Bronchial epithelial cell (primary cell): ENCODE data around the gene GCM1. TPM values are rescaled to one million over a fixed set of nuclear protein-coding genes. Genes with fewer than 3 reads are reported as not detected.
A peak's percentile ranks its signal among the peaks of the same experiment; 100 is the strongest.

Experiments used
- DNase-seq: peaks from one replicate; pipeline ENCODE4 v3.0.0-alpha.2; 2010; ENCODE audit warnings: low read depth
- FAIRE-seq: peaks from 2 replicates; lab custom pipeline; 2011; peaks lifted over from hg19 to GRCh38; lab: Jason Lieb, UNC
- H3K27me3 ChIP-seq: 2 replicates; pipeline ENCODE4 v1.5.1; 2011; ENCODE audit warnings: low read length; ENCODE audit not compliant: control insufficient read depth, insufficient read depth
- H3K36me3 ChIP-seq: 2 replicates; pipeline ENCODE4 v1.5.1; 2011; ENCODE audit warnings: low read length; ENCODE audit not compliant: control insufficient read depth, insufficient read depth
- H3K4me3 ChIP-seq: 2 replicates; pipeline ENCODE4 v1.5.1; 2011; ENCODE audit warnings: mild to moderate bottlenecking, low read depth, low read length, control low read depth
- CTCF ChIP-seq: IDR thresholded peaks from 2 replicates; pipeline ENCODE4 v1.5.1; 2011; ENCODE audit warnings: mild to moderate bottlenecking, moderate library complexity, low read length, control low read depth, inconsistent platforms; ENCODE audit not compliant: insufficient read depth, severe bottlenecking
- total RNA-seq: library from RNA; depleted of rRNA; stranded (reverse); fragments of >200 nt; gene quantifications from 2 replicates; pipeline ENCODE4 v1.2.1, GENCODE V29; 2014

Gene GCM1
- total RNA-seq, 1 donor from 2014 or later: not detected

GRCh38 chr6:53125276-53125675 is 23.4 kb downstream of the GCM1 start:
- Histone ChIP-seq H3K4me3 (no peak overlapping the region), H3K36me3 (no peaks in the 10 kb centered on the region), H3K27me3 (no peaks in the 10 kb centered on the region)
- DNase-seq: no peak
- no peak for TF ChIP-seq CTCF
- FAIRE-seq: no peak

- peak; percentile 28 for FAIRE-seq
Measured at GRCh38 chr6:53124131-53124800, 24.4 kb downstream of the GCM1 start.

GRCh38 chr6:53119772-53120409 is 28.8 kb downstream of the GCM1 start:
- no peak for TF ChIP-seq CTCF
- FAIRE-seq (no peak), DNase-seq (peak; percentile 86)
- H3K36me3 ChIP-seq: no peaks in the 10 kb centered on the region
- no peaks in the 10 kb centered on the region for H3K27me3 ChIP-seq
- H3K4me3 ChIP-seq: no peak overlapping the region

More at GRCh38 chr6:53124131-53124800, 24.4 kb downstream of the GCM1 start:
- Histone ChIP-seq H3K36me3 (no peaks in the 10 kb centered on the region), H3K4me3 (no peak overlapping the region), H3K27me3 (no peaks in the 10 kb centered on the region)
- DNase-seq: peak; percentile 86
- TF ChIP-seq CTCF: no peak

GRCh38 chr6:53119349-53119748 is 29.3 kb downstream of the GCM1 start:
- peak; percentile 56 for DNase-seq
- Histone ChIP-seq H3K27me3 (no peaks in the 10 kb centered on the region), H3K4me3 (no peak overlapping the region), H3K36me3 (no peaks in the 10 kb centered on the region)
- no peak for FAIRE-seq
- TF ChIP-seq CTCF: no peak

- Histone ChIP-seq H3K27me3 (no peaks in the 10 kb centered on the region), H3K36me3 (no peaks in the 10 kb centered on the region), H3K4me3 (no peak overlapping the region)
- FAIRE-seq (no peak), DNase-seq (no peak)
- TF ChIP-seq CTCF: no peak
Measured at GRCh38 chr6:53115741-53116140, 32.9 kb downstream of the GCM1 start.
